Upper lobe of left lung (tissue), 4 donors: ENCODE measurements around the gene OR2T10.

Source experiments
- CTCF ChIP-seq, 6 experiments: fragments of 450-650 bp in 4 of 6; fragments of 200-600 bp in 2 of 6; sonication (generic) in 2 of 6; IDR thresholded peaks; one replicate each; pipeline ENCODE4 v1.5.1; 2016 to 2019; ENCODE audit warnings: antibody characterized with exemption in 6 of 6
- POLR2A ChIP-seq, 4 donors: fragments of 450-650 bp; IDR thresholded peaks; one replicate each; pipeline ENCODE4 v1.5.1; 2016 to 2017; ENCODE audit warnings: antibody characterized with exemption in 4 of 4, mild to moderate bottlenecking in 2 of 4

- TF ChIP-seq CTCF (IDR thresholded peaks at IDR 0.05), result no peak
- TF ChIP-seq POLR2A (IDR thresholded peaks at IDR 0.05), result no peak
Observed at GRCh38 chr1:248585266-248585665, 12.2 kb downstream of the OR2T10 start.
